Measurements from ENCODE around the gene PWWP2A.

- TF ChIP-seq FOXM1 (IDR thresholded peaks at IDR 0.05; ENCODE audit: borderline replicate concordance, low read depth) (no peak), TEAD4 (IDR thresholded peaks at IDR 0.05) (no peak), TCF12 (IDR thresholded peaks at IDR 0.05; ENCODE audit: low read depth) (no peak), USF1 (IDR thresholded peaks at IDR 0.05) (no peak), YY1 (IDR thresholded peaks at IDR 0.05; ENCODE audit: low read depth) (no peak), RAD21 (IDR thresholded peaks at IDR 0.05; ENCODE audit: low read depth) (no peak), EGR1 (IDR thresholded peaks at IDR 0.05) (no peak), EP300 (IDR thresholded peaks at IDR 0.05; ENCODE audit: borderline replicate concordance) (no peak)
Measured at GRCh38 chr5:160105686-160106360, 13.4 kb downstream of the PWWP2A start.

Measured in Ishikawa (cell line).